HG03354 (cell line): ENCODE measurements around the gene STMP1.
"Not testable (repeated sequence)": the region's sequence is repeated elsewhere in the genome, so short reads cannot be mapped to it uniquely, and the experiment has no call there.

Experiments used
- ATAC-seq: cut with Tn5 transposase; IDR thresholded peaks from one replicate; pipeline ENCODE4 v1.9.1; 2021; ENCODE audit warnings: mild to moderate bottlenecking; ENCODE audit not compliant: unreplicated experiment, poor library complexity, severe bottlenecking

The STMP1 gene

DNA sequence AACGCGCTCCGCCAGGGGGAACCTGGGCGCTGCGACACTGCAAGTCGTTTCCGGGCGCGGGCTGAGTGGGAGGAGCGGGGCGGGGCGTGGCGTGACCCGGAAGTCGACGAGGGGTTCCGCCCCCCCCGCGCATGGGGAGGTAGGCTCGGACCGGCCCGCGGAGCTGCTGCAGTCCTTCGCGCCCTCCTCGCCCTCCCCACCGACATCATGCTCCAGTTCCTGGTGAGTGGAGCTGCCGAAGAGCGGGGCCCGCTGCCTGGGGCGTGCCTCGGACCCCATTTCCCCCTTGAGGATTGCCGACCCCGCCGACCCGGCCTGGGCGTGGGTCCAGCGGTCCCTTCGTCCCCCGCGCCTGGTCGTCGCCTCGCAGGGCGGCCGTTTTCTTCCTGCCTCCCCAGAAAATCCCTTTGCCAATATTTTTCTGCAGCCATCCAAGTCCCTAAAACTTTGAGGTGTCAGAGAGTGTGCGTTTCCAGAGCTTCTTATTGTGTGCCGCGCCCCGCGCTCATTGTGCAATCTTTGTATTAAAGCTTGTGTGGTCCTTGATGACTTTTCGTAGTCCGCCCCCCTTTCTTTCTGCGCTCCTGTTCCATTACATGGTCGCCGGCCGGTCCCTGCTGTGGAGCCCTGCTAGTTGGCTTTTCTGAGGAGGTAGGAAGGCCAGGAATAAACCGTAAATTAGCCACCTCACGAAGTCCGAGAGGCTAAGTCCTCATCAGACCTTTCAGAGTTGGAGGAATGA lies at the start of gene STMP1:
Gene STMP1, plus strand, starts transcription at position 142 of the 742 bp plus-strand sequence.
- ATAC-seq: peak; percentile 97

DNA sequence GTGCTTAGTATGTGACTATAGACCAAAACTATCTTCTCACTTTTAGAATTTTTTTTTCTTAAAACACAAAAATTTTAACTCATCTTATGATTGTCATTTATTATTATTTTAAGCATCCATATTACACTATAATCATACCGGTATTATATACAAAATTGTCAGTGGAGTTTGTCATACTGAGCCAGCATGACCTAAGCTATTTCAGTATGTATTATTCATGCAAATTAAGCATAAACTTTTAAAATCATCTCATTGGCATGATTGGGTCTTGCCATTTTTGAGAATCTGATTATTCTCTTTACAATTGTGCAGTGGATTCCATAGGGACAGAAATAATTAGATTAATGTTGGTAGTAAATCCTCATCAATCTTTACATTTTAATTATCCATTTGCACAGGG lies 46.2 kb upstream of the STMP1 start:
- ATAC-seq: no peak

DNA sequence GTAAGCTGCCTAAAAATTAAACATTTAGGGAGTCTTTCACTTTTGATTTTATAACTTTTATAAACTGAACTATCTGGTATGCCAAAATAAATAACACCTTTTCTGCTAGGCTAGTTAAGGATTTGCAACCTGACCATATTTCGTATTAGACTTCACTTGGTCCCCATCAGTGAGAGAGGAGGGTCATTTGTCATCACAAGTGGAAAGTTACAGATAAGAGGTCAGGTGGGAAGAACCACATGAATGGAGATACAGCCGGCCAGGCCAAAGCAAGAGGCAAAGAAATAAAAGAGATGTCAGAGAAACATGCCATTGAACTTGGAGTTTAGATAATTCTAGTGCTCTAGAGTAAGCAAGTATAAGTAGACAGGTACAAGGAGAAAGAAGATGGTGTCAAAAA lies 44.5 kb upstream of the STMP1 start:
- no peak for ATAC-seq

DNA sequence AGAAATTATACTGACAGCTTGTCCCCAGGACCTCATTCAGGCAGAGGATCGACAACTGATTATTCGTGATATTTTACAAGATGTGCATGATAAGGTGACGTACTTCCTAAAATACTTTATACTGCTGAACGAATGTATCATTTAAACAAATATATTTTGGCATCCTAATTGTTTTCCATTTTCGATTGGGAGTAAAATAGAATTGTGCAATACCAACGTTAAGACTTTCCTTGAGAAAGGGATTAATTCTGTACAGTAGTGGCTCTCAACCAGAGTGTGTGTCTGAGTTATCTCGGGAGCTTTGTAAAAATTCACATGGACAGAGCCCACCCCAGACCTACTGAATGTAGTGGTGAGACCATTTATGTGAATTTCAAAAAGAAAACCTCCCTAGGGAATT lies 43.8 kb upstream of the STMP1 start:
- ATAC-seq: no peak

DNA sequence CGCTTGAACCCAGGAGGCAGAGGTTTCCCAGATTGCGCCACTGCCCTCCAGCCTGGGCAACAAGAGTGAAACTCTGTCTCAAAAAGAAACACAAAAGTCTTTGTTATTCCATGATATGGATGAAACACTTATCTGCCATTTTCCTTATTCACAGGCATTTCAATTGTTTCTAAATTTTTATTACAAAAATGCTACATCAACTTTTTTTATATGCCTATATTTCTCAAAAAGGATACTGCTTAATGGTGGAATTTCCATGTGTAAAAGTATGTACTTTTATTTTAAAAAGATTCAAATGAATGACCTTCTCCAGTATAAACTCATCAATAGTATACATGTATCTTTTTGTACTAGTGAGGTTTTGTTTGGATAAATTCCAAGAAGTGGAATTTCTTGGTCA lies 41.9 kb upstream of the STMP1 start:
- ATAC-seq: no peak

DNA sequence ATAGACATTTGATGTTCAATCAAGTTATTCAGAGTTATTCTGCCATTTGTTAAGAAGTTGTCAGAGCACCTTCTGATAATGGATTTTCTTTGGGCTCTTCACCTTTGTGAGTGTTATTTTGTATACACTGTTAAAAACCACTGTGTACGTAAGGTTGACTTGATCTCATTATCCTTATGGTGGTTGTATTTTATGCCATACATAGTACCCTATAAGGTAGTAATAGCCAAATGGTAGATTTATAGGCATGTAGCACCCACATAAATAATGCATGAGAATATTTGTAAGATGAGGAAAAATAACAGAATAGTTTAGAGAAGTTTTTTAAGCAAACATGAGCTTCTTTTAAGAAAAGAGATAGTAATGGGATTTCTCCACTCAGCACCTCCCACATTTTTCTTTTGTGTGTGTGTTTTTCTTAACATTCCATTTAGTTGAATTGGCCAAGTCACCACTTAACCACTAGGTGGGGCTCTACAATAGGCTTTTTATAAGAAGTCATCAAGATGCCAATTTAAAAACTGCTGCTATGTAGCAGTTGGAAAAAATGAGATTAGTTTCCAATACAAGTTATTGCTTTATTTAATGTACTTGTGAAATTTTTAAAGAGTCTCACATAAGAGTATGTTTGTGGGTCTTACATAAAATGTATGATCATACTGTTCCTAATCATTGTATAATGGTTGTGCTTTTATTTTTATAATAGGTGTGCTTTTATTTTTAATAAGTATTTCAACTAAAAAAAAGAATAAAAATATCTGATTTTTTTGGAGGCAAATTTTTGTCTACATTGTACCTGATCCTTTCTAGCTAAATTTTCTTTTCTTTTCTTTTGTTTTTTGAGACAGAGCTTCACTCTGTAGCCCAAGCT lies 41.1 kb upstream of the STMP1 start:
- no peak for ATAC-seq

DNA sequence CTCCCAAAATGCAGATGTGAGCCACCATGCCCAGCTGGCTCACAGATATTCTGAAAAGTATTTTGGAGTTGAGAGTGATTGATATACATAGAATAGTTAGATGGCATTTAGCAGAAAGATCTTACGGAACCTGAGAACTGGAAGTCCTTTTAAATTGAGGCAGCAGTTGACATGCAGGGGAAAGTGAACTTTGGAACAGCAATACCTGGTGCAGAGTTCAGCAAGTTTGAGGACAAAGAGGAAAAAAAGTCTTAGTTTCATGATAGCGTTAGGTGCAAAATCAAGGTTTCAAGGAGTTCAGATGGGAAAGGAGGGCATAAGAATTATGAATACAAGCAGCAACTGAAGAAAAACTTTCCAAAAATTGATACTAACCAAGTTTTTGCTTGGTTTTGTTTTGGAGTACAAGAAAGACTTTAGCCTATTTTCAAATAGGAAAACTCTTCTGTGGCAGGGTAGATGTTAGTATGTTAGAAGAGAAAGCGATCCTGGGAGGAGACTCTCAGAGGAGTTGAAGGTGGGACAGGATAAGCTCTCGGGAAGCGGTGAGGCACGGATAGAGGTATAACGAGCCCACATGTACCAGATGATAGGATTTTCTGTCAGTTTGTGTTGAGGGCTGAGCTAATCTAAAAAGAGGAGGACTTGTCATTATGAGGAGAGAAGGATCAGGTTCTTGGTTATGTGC lies 28.0 kb upstream of the STMP1 start:
- ATAC-seq: no peak

DNA sequence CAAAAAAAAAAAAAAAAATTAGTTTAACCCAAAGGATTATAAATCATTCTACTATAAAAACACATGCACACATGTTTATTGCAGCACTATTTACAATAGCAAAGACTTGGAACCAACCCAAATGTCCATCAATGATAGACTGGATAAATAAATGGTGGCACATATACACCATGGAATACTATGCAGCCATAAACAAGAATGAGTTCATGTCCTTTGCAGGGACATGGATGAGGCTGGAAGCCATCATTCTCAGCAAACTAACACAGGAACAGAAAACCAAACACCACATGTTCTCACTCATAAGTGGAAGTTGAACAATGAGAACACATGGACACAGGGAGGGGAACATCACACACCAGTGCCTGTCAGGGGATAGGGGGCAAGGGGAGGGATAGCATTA lies 22.6 kb upstream of the STMP1 start:
- not testable (repeated sequence) for ATAC-seq

DNA sequence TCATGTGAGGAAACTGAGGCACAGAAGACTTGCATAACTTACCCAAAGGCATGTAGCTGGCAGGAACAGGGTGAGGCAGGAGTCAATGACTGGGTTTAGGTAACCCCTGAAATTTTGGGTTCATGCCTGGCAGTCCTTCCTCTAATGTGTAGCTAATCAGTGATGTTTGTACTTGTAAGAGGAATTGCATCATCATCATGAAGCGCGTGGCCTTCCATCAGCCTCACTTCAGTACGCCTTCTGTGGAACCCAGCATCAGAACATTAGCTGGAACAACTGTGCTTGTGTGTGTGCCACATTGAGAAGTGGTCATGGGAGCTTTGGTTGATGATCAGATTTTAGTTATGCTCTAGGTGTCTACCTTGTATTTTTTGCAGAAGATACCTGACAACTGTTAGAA lies 18.2 kb upstream of the STMP1 start:
- ATAC-seq: no peak

DNA sequence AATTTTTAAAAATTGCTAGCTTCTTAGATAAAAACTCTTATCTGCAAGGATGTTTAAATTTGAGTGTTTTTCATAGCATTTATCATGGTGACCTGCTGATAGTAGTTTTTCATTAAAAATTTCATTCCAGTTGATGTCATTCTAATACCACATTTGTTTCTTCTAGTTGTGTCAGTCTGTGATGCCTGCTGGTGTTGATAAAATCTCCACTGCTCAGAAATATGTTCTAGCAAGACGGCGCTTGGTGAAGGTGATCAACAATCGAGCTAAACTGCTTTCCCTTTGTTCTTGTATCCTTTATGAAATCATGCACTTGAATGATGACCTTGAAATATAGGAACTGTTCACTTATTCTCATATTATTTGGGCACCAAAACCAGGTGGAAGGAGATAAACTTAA lies 17.6 kb upstream of the STMP1 start:
- no peak for ATAC-seq

DNA sequence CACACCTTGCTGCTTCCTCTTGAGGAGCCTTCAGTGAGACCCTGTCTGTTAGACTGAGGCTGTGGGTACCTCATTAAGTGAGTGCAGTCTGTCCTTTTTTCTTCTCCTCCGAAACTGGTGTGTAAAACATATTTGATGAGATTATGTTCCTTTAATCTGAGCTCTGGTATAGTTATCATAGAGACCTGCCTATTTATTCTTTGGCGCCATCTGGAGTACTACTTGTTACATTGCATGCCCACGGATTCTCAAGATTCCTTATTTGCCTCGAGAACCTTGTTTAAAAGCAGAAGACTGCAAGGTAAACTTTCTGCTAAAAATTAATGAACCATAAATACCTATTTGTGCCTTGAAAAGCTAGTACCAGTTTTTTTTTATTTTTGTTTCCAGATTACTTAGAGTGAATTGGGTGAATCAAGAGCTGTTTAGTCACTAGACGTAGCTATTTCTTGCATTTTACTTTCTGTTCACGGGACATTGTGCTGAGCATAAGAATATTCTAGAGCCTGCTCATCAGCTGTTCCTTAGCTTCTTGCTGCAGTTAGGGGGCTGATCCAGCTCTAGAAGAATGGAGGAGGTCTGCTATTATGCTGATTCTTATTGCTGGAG lies 16.9 kb upstream of the STMP1 start:
- peak; percentile 62 for ATAC-seq

DNA sequence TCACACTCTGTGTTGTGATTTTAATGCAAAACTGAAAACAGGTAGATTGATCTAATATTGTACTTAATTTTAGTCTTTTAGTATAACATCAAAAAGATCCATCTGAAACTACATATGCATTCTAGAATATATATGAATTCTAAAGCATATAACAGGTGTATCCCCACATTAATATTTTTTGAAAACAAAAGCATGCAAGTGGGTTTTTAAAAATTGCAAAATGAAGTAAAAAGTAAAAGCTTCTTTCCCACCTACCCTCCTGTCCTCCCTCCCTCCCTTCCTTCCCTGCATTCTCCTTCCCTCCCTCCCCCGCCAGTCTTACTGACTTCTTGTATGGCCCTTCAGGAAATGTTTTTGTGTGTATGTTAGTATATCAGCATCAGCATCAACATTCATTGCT lies 14.6 kb upstream of the STMP1 start:
- no peak for ATAC-seq

DNA sequence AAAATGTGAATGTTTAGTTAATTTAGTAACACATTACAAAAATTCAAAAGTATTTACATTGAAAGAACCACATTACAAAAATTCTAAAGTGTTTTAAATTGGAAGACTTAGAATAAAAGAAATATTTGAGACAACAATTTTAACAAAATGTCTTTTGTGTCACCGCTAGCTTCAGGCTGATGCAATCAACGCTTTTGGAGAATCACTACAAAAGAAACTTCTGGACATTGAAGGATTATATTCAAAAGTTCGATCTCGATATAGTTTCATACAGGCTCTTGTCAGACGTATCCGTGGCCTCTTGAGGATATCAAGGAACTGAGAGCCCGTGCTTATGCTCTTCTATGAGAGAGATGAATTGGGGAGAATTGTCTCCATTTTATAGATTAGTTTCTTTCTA lies 14.1 kb upstream of the STMP1 start:
- no peak for ATAC-seq

DNA sequence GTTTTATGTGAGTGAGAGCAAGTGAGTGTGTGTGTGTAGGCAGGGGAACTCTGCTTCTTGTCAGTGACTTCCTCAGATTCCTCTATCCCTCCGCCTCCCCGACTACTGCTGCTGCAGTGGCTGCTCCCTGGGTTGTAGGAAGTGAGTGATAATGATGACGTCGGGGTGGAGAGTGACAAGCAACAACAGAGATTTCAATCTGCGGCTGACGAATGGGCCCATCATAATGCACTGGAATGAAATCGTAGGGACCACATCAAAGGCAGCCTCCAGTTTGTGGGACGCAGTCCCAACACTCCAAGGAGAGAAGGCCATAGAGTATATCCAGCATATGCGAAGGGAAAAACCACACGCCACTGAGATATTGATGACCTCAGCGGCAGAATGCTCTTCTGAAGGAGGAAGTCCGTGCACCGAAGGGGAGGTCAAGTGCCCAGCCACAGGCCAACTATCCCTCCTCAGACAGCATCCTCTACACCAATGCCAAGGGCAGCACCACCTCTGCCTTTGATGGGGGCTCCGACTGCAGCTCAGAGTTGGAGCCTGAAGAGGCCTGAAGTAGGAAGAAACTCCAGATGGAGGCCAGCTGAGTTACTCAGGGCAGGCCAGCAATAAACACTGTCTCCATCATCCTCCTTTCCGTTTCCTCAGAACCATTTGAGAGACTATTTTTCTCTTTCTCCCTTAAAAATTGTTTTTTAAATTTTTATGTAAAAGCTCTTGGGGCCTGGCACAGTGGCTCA lies 11.3 kb upstream of the STMP1 start:
- ATAC-seq: no peak

DNA sequence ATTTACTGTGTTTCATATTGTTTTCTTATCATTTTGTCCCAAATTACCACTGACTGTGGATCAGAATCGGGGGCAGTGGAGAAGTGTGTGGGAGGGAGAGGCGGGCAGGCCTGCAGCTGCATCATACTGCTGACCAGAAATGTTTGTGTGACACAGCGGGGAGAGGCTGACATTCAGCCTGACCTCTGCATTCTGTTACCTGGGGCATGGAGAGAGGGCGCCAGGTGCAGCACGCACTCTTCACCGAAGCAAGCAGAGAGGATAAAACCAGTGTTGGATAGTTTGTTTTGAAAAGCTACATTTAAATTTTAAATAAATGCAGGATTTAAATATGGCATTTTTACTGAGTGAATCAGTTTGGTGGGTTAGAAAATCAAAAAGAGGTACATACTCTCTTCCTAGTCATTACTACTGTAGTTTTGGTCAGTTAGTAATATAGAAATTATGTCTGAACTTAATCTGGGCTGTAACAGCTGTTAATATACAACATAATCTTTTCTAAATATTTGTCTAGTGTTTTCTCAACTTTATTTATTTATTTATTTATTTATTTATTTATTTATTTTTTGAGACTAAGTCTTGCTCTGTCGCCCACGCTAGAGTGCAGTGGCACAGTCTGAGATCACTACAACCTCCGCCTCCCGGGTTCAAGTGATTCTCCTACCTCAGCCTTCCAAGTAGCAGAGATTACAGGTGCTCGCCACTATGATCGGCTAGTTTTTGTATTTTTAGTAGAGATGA lies 8.8 kb upstream of the STMP1 start:
- ATAC-seq: no peak

DNA sequence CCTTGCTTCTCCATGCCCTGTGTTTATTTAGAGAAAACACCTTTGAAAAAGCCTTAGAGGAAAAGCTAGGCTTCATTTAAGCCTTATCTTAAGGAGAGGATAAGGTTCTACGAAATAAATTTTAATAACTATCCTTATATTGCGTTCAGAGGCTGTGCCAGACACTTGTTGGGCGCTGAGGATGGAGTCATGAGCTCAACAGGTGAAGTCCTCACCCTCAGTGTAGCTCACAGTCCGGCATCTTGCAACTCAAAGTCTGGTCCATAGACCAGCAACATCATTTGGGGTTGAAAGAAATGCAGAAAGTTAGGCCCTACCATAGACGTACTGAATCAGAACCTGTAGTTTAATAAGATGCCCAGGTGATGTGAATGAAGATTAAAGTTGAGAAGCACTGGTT lies 3.8 kb upstream of the STMP1 start:
- ATAC-seq: no peak

DNA sequence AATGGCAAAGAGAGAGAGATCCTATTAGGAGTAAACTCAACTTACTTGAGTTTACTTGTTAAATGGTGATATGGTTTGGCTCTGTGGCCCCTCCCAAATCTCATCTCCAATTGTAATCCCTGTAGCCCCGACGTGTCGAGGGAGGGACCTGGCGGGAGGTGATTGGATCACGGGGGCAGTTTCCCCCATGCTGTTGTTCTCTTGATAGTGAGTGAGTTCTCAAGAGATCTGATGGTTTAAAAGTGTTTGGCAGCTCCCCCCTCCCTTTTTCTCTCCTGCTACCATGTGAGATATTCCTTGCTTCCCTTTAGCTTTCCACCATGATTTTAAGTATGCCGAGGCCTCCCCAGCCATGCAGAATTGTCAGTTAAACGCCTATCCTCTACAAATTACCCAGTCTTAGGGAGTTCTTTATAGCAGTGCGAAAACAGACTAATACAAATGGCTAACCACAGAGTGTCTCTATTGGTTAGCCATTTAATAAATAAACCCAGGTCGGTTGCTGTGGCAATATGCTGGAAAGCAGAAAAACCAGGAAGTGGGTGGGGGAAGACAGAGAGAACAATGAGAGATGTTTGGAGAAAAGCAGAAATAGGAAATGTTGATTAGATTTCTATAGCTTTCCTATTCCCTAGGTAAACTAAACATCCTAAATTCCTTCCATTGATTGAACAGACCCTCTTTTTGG lies 3.0 kb upstream of the STMP1 start:
- ATAC-seq: no peak

DNA sequence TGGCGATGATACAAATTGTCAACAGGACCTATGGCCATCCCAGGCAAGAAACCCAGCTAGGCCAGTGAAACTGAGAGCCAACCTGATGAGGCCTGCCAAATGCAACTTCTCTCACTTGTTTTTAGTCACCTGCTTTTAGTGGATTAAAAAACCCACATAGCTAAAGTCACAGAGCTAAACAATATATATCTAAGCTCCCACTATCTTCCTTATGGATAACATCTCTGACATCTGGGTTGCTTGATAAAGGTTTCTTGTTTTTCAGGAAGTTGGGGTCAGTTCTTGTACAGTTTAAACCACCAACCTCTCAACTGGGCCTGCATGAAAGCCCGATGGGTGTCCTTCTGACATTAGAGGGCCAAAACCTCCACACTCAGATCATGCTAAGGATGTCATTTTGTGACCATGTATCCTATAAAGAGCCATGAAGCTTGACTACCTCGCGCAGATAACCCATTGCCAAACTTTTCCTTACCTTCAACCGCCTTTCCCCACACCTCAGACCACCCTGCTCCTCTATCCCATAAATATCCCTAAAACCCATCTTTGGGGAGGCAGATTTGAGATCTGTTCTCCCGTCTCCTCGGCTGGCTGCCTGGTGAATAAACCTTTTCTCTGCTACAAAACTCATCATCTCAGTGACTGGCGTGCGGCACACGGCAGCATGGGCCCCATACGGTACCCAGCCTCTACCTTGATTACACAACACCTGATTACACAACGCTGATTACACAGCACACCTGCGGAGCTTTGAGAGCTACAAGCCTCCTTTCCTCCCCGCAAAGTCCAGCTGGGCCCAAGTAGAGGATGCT lies 797 bp upstream of the STMP1 start:
- peak; percentile 0 for ATAC-seq
